HepG2 (cell line): ENCODE data around the gene RMI2. TPM values are rescaled to one million over a fixed set of nuclear protein-coding genes. Genes with fewer than 3 reads are reported as not detected.

Source experiments
- ATF2 ChIP-seq: sonication (generic); formaldehyde crosslinking; IDR thresholded peaks from 2 replicates; pipeline ENCODE4 v1.4.0; 2020; ENCODE audit warnings: missing genetic modification reagents
- ATF7-NPFF ChIP-seq: sonication (generic); formaldehyde crosslinking; IDR thresholded peaks from 2 replicates; pipeline ENCODE4 v1.8.1; 2023; ENCODE audit warnings: mild to moderate bottlenecking, low read depth, missing genetic modification reagents, moderate library complexity
- CREB3 ChIP-seq: sonication (generic); formaldehyde crosslinking; IDR thresholded peaks from 2 replicates; pipeline ENCODE4 v1.5.0; 2020; ENCODE audit warnings: missing genetic modification reagents
- ETS1 ChIP-seq: sonication (generic); formaldehyde crosslinking; IDR thresholded peaks from 2 replicates; pipeline ENCODE4 v1.4.0; 2020; ENCODE audit warnings: missing genetic modification reagents
- HMGXB4 ChIP-seq, 2 experiments: sonication (generic) in 1 of 2; formaldehyde crosslinking in 1 of 2; IDR thresholded peaks; 2 replicates each; pipeline versions ENCODE4 v1.4.0 to v1.6.1; 2018 to 2020; ENCODE audit warnings: missing genetic modification reagents in 2 of 2, borderline replicate concordance in 1 of 2, low read depth in 1 of 2, mild to moderate bottlenecking in 1 of 2, missing biosample characterization in 1 of 2
- MBD4 ChIP-seq: IDR thresholded peaks from 2 replicates; pipeline ENCODE4 v1.6.1; 2012; ENCODE audit warnings: low read length, inconsistent platforms, borderline replicate concordance
- ONECUT2 ChIP-seq: sonication (generic); formaldehyde crosslinking; IDR thresholded peaks from 2 replicates; pipeline ENCODE4 v1.4.0; 2020; ENCODE audit warnings: missing genetic modification reagents
- PITX1 ChIP-seq: sonication (generic); formaldehyde crosslinking; IDR thresholded peaks from 2 replicates; pipeline ENCODE4 v1.5.1; 2020; ENCODE audit warnings: mild to moderate bottlenecking, missing genetic modification reagents
- POGK ChIP-seq: sonication (generic); formaldehyde crosslinking; conservative IDR thresholded peaks from 2 replicates; pipeline ENCODE4 v1.8.0; 2022; ENCODE audit warnings: mild to moderate bottlenecking, moderate library complexity, missing genetic modification reagents
- PRMT3 ChIP-seq: sonication (generic); formaldehyde crosslinking; IDR thresholded peaks from 2 replicates; pipeline ENCODE4 v1.8.1; 2022; ENCODE audit warnings: low read depth, mild to moderate bottlenecking, moderate library complexity, missing genetic modification reagents, borderline replicate concordance
- RELA ChIP-seq: sonication (generic); formaldehyde crosslinking; IDR thresholded peaks from 2 replicates; pipeline ENCODE4 v1.4.0; 2020; ENCODE audit warnings: missing genetic modification reagents
- SMYD3 ChIP-seq: sonication (generic); formaldehyde crosslinking; IDR thresholded peaks from 2 replicates; pipeline ENCODE4 v1.8.1; 2023; ENCODE audit warnings: mild to moderate bottlenecking, missing genetic modification reagents
- SP2 ChIP-seq: sonication (generic); formaldehyde crosslinking; IDR thresholded peaks from 2 replicates; pipeline ENCODE4 v1.5.1; 2020; ENCODE audit warnings: mild to moderate bottlenecking, missing genetic modification reagents
- SP4 ChIP-seq: sonication (generic); formaldehyde crosslinking; IDR thresholded peaks from 2 replicates; pipeline ENCODE4 v1.8.1; 2023; ENCODE audit warnings: mild to moderate bottlenecking, missing genetic modification reagents
- WIZ ChIP-seq: sonication (generic); formaldehyde crosslinking; IDR thresholded peaks from 2 replicates; pipeline ENCODE4 v1.5.1; 2020; ENCODE audit warnings: mild to moderate bottlenecking, missing genetic modification reagents
- ZFP91 ChIP-seq: sonication (generic); formaldehyde crosslinking; IDR thresholded peaks from 2 replicates; pipeline ENCODE4 v1.9.0; 2022; ENCODE audit warnings: missing genetic modification reagents, mild to moderate bottlenecking, borderline replicate concordance
- ZFYVE20 ChIP-seq: sonication (generic); formaldehyde crosslinking; IDR thresholded peaks from 2 replicates; pipeline ENCODE4 v1.8.0; 2023; ENCODE audit warnings: low read depth, mild to moderate bottlenecking, moderate library complexity, missing genetic modification reagents, borderline replicate concordance
- ZNF160 ChIP-seq: sonication (generic); formaldehyde crosslinking; IDR thresholded peaks from 2 replicates; pipeline ENCODE4 v1.8.0; 2022; ENCODE audit warnings: mild to moderate bottlenecking, inconsistent platforms, missing genetic modification reagents
- ZNF605 ChIP-seq: sonication (generic); formaldehyde crosslinking; IDR thresholded peaks from 2 replicates; pipeline ENCODE4 v1.8.0; 2022; ENCODE audit warnings: mild to moderate bottlenecking, missing genetic modification reagents
- ZNF782 ChIP-seq: sonication (generic); formaldehyde crosslinking; IDR thresholded peaks from 2 replicates; pipeline ENCODE4 v1.4.0; 2020; ENCODE audit warnings: missing genetic modification reagents, mild to moderate bottlenecking, borderline replicate concordance
- ZSCAN20 ChIP-seq: sonication (generic); formaldehyde crosslinking; IDR thresholded peaks from 2 replicates; pipeline ENCODE4 v1.4.0; 2020; ENCODE audit warnings: missing genetic modification reagents, mild to moderate bottlenecking, borderline replicate concordance
- polyA plus RNA-seq, 8 experiments: library from polyadenylated mRNA; depleted of rRNA in 3 of 8; stranded (reverse) in 7 of 8; unstranded in 1 of 8; fragments of >200 nt; fragmentation: Illumina TruSeq in 4 of 8; extraction: Trizol in 4 of 8; gene quantifications; 2 replicates each; pipeline versions ENCODE4 v1.2.1 to v1.2.3, GENCODE V29; 2011 to 2016; ENCODE audit warnings: low read depth in 4 of 8, missing spikeins in 1 of 8, mixed read lengths in 1 of 8; ENCODE audit not compliant: insufficient read depth in 1 of 8
- total RNA-seq, 5 experiments: library from RNA; depleted of rRNA; stranded (reverse); fragments of >200 nt; fragmentation: Illumina TruSeq; extraction: Trizol; gene quantifications; 2 replicates each; pipeline ENCODE4 v1.2.3, GENCODE V29; 2016; ENCODE audit warnings: low read depth in 1 of 5

Gene RMI2
- total and polyA plus RNA-seq, 2 of the 13 experiments (the other 11 are each of a cell fraction or from before 2014, with no cell fraction given), result 24.5 to 55.7 TPM

- no peak for TF ChIP-seq PRMT3 (CRISPR knock-in tag)
- TF ChIP-seq ZNF160 (CRISPR knock-in tag), result no peak
- 0 out of 2 replicates have a peak, but pooled peaks have one; percentile 51 for TF ChIP-seq ZNF782 (CRISPR knock-in tag)
- no peak for TF ChIP-seq SMYD3 (CRISPR knock-in tag)
- TF ChIP-seq ZSCAN20 (CRISPR knock-in tag), result no peak
- TF ChIP-seq ZNF605 (CRISPR knock-in tag), result 0 out of 2 replicates have a peak, but pooled peaks have one; percentile 2
- no peak for TF ChIP-seq ATF7-NPFF (CRISPR knock-in tag)
- TF ChIP-seq SP4, result peak; percentile 54; the same call in 1 of the 2 replicates
- no peak for TF ChIP-seq SP2 (CRISPR knock-in tag)
- peak in 1 of 2 experiments; percentile 21; a peak in 1 of 4 replicates for TF ChIP-seq HMGXB4 (CRISPR knock-in tag; IDR thresholded peaks at IDR 0.05; ENCODE audit: borderline replicate concordance in 1 of 2, low read depth in 1 of 2)
- no peak for TF ChIP-seq ZFYVE20 (CRISPR knock-in tag)
- TF ChIP-seq WIZ (CRISPR knock-in tag), result no peak
- peak; percentile 67; the same call in 1 of the 2 replicates for TF ChIP-seq ZFP91 (CRISPR knock-in tag)
- TF ChIP-seq PITX1 (CRISPR knock-in tag), result no peak
- TF ChIP-seq ETS1, result 0 out of 2 replicates have a peak, but pooled peaks have one; percentile 2
- TF ChIP-seq RELA, result no peak
- 0 out of 2 replicates have a peak, but pooled peaks have one; percentile 14 for TF ChIP-seq CREB3 (CRISPR knock-in tag)
- 0 out of 2 replicates have a peak, but pooled peaks have one; percentile 13 for TF ChIP-seq MBD4
- no peak for TF ChIP-seq ATF2 (CRISPR knock-in tag)
- TF ChIP-seq POGK (CRISPR knock-in tag), result no peak
- TF ChIP-seq ONECUT2 (CRISPR knock-in tag), result 0 out of 2 replicates have a peak, but pooled peaks have one; percentile 2
Observed at GRCh38 chr16:11363927-11364258, 18.6 kb downstream of the RMI2 start (continued).
